HG02678 (cell line): ENCODE data around the gene AGRP.
"Not testable (repeated sequence)": the region's sequence is repeated elsewhere in the genome, so short reads cannot be mapped to it uniquely, and the experiment has no call there.

Experiments
- ATAC-seq: cut with Tn5 transposase; IDR thresholded peaks from one replicate; pipeline ENCODE4 v1.9.1; 2021; ENCODE audit warnings: mild to moderate bottlenecking, moderate library complexity; ENCODE audit not compliant: unreplicated experiment

AGRP gene

DNA sequence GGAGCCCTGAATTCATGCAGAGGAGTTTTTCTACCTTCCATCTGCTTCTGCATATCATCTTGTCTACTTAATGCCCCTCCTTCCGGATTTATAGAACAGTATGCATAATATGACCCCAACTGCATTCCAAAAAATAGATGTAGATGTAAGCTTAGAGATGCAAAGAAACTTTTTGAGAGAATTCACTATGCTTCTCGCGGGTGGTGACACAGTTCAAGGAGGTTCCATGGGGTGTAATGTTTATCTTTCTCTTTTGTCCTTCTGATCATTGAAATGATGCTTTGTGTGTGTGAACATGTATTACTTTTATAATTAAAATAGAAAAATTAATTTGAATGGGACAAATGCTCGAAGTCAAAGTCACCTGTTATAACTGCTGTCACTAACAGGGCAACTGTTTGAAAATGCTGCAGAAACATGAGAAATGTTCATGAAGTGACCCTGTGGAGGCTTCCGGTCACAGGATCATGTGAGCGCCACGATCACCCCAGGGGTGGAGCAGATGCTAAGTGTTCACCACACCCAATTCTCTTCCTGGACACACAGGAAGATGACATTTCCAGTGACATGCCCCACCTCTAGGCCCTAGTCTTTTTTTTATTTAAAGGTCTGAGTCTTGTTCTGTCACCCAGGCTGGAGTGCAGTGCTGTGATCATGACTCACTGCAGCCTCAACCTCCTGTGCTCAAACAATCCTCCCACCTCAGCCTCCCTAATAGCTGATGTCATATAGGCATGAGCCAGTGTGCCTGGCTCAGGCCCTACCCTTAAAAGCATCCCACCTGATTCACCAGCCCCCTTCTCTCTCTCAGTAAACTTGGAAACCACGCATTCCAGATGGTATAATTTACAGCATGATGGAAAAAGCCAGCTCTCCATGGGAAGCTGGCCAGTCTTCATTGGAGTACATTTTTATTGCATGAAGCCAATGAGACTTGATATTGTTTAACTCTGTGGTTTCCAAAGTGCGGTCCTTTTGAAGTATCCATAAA, 21.0 kb upstream of the AGRP start:
- ATAC-seq = no peak

GRCh38 chr16:67499106-67499505, 15.8 kb upstream of the AGRP start:
- no peak for ATAC-seq

DNA sequence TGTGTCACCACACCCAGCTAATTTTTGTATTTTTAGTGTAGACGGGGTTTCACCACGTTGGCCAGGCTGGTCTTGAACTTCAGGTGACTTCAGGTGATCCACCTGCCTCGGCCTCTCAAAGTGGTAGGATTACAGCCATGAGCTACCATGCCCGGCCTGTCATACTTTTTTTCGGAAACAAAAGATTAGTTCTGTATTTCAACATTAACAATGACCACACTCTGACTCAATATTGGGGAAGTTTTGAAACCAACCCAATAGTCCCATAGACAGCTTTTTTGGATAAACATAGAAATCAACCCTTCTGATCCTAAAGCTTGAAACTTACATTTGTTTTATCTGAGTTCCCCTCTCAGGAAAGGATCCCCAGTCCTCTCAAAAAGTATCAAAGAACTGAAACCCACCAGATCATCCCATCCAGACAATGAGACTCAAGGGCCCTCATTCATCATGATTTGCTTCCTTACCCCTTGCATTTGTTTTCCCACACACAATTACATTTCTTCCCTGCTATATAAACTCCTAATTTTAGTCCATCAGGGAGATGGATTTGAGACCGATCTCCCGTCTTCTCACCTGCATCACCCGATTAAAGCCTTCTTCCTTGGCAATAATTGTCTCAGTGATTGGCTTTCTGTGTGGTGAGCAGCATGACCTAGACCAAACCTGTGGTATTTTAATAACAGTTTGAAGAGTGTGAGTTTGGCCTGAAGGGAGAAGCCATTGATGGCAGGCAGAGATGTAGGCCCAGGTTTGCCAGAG, 7.2 kb upstream of the AGRP start:
- ATAC-seq = no peak

GRCh38 chr16:67489401-67490083, 6.2 kb upstream of the AGRP start:
- no peak for ATAC-seq

DNA sequence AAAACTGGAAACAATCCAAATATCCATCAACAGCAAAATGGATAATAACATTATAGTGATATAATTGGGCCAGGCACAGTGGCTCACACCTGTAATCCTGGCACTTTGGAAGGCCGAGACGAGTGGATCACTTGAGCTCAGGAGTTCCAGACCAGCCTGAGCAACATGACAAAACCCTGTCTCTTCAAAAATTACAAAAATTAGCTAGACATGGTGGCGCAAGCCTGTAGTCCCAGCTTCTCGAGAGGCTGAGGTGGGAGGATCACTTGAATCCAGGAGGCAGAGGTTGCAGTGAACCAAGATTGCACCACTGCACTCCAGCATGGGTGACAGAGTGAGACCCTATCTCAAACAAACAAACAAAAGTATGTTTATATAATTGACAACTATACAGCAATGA, 4.2 kb upstream of the AGRP start:
- ATAC-seq = not testable (repeated sequence)

DNA sequence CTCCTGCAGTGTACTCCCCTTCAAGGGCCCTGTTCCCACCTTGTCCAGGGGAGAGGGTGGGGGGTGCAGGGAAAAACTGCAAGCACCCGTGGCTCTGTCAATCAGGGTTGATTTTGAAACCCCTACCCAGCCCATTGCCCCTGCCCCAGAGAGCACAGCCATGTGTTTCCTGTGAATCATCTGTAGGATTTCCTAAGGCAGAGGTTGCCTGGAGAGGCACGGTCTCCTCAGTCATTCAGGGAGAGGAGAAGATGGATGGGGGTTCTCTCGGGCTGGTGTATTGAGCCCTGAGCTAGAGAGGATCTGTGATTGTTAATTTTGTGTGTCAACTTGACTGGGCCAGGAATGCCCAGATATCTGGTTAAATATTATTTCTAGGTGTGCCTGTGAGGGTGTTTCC, 3.5 kb upstream of the AGRP start:
- no peak for ATAC-seq

DNA sequence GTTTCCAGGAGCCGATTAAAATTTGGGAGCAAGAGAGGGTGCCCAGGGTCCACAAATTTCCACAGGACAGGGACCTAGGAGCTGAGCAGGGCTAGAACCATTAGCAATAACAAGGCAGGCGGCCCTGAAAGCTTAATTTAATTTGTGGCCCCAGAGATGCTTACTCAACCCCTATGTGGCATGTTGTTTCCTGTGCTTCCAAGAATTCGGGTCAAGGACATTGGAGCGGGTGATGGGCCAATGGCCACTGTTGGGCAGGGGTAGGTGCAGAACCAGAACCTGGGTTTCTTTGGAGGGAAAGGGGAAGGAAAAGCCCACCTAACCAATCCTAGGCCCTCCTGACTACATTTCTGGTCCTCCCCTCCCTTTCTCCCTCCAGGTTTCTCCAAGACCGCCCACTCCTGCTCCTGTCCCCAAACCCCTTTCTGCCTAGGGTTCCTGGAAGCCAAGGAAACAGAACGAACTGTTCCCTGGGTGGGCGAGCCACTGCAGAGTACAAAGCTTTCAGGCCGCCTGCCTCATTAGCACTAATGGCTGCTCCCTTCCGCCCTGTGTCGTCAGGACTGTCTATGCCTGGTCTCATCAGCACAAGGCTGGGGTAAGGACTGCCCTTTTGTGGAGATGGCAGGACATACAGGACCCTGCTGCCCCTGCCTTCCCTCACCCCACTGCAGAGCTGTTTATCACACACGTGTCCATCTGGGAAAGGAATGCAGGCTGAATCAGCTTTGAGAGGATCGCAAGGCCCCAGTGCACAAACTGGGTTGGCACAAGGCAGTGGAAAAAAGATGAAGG, 581 bp upstream of the AGRP start:
- ATAC-seq = no peak

- no peak for ATAC-seq
Observed at GRCh38 chr16:67482233-67482924, 968 bp downstream of the AGRP start.

GRCh38 chr16:67481561-67482232, 1.6 kb downstream of the AGRP start:
- ATAC-seq = no peak

DNA sequence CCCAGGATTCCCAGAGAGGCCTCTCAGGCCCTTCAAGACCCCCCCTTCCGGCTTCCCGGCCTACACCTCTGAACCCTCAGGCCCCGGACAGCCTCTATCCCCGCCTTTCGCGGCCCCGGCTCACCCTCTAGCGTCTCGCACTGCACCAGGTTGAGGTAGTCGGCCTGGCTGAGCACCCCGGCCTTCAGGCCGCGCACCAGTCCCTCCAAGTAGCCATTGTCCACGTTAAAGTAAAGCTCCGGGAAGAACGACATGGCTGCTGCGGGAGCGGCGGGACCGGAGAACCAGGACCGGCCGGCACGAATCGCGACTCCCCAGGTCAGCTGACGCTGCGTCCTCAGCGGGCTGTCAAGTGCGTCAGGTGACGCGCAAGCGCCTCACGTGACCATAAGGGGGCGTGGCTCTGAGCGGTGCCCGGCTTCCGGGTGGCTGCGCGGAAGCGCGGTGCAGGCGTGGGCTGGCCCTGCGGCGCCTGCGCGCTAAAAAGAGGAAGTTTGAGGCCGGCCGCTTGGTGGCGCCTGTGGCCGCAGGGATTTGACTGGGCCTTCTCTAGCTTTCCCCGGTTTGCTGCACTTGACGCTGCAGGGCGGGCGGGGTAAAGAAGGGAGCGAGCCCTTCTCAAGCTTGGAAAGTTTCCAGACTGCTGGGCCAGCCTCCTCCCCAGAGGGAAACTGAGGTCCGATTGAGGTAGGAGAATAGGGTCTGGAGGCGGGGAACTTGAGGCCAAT, 2.4 kb downstream of the AGRP start, which contains the start of gene ATP6V0D1:
TSS of gene ATP6V0D1 (minus strand) at position 325 of the 728 bp plus-strand sequence. CDS start at position 254, 71 bp downstream.
- peak; percentile 96 for ATAC-seq

DNA sequence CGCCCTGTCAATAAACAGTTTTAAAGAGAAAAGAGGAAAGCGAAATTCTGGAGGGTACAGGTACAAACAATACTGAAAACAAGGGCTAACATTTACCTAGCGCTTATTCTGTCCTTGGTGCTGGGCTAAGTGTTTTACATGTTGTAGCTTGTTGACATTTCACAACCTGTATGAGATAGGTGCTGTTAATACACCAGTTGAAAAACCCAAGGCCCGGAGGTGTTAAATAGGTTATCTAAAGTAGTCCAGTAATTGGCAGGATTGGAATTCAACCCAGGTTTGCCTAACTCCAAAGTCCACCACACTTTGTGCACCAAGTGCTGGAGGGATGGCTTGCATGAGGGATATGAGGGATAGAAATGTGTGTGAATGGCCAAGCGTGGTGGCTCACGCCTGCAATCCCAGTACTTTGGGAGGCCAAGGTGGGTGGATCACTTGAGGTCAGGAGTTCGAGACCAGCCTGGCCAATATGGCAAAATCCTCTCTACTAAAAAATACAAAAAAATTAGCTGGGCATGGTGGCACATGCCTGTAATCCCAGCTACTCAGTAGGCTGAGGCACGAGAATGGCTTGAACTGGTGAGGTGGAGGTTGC, 5.3 kb downstream of the AGRP start:
- ATAC-seq = no peak

- no peak for ATAC-seq
Observed at GRCh38 chr16:67474551-67475455, 8.5 kb downstream of the AGRP start.

- no peak for ATAC-seq
Observed at GRCh38 chr16:67471758-67472384, 11.5 kb downstream of the AGRP start.

- no peak for ATAC-seq
Observed at GRCh38 chr16:67470359-67470758, 13.0 kb downstream of the AGRP start.

DNA sequence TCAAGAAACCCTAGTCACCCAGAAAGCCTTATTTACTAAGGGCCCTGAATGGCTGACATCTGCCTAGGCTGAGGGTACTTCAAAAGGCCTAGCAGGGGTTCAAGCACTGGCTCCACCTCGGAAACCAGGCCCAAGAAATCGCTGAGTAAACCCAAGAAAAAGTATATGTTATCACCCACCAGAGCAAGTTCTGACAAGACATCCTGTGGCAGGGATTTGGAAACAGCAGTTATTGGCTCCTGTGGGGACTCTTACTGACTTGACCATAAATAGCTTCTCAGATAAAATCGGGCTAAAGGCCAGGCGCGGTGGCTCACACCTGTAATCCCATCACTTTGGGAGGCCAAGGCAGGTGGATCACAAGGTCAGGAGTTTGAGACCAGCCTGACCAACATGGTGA, 14.6 kb downstream of the AGRP start:
- ATAC-seq = no peak

DNA sequence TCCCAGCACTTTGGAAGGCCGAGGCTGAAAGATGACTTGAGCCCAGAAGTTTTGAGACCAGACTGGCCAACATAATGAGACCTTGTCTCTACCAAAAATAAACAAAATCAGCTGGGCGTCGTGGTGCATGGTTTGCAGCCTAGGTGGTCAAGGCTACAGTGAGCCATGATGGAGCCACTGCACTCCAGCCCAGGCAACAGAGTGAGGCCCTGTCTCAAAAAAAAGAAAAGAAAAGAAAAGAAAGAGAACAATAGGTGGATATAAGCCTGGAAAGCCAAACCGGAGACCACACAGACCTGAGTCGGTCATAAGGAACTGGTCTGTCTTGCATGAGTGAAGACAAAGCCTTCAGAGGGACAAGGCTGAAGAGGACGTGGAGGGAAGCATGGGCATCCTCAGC, 16.8 kb downstream of the AGRP start:
- no peak for ATAC-seq

- no peak for ATAC-seq
Observed at GRCh38 chr16:67464565-67464964, 18.8 kb downstream of the AGRP start.
